HG03439 (cell line): ENCODE results near the gene NDE1.
"Not testable (repeated sequence)": the region's sequence is repeated elsewhere in the genome, so short reads cannot be mapped to it uniquely, and the experiment has no call there.

ENCODE experiments used
- ATAC-seq: cut with Tn5 transposase; IDR thresholded peaks from one replicate; pipeline ENCODE4 v1.9.1; 2021; ENCODE audit warnings: mild to moderate bottlenecking, moderate library complexity; ENCODE audit not compliant: unreplicated experiment

Gene NDE1

DNA sequence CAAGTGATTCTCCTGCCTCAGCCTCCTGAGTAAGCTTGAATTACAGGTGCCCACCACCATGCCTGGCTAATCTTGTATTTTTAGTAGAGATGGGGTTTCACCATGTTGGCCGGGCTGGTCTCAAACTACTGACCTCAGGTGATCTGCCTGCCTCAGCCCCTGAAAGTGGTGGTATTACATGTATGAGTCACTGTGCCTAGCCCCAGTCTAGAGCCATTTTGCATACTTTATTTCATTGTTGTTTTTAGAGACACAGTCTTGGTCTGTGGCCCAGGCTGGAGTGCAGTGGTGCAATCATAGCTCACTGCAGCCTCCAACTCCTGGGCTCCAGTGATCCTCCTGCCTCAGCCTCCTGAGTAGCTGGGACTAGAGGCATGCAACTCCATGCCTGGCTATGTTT is 42.5 kb downstream of the NDE1 start:
- ATAC-seq: not testable (repeated sequence)

DNA sequence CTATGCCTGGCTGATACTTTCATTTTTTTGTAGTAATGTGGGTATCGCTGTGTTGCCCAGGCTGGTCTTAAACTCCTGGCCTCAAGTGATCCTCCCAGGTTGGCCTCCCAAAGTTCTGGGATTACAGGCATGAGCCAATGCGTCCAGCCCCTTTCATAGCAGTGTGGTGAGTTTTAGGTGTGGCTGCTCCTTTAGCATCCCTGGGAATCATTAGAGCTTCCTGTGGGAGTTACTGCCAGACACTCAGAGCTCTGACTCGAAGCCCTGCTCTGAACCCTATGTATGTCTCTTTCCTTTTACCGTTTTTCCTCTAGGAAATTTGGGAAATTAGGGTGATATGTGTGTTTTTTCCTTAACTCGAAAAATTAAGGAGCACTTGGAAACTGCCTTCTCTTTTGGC is 44.5 kb downstream of the NDE1 start:
- ATAC-seq: no peak

DNA sequence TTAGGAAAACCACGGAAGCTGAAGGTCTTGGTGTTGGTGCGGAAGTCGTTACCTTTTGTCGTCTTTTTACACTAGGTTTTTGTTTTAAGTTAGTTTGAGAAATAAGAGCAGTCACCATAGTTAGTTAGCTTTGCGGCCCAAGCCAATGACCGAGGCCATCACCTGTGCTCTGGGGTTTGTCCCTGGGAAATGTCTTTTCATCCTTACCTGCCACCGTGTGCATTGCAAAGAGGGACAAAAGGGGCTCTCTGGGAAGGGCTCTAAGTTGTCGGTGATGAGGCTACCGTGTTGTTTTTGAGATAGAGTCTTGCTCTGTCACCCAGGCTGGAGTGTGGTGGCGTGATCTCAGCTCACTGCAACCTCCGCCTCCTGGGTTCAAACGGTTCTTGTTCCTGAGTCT is 49.8 kb downstream of the NDE1 start:
- ATAC-seq: no peak

DNA sequence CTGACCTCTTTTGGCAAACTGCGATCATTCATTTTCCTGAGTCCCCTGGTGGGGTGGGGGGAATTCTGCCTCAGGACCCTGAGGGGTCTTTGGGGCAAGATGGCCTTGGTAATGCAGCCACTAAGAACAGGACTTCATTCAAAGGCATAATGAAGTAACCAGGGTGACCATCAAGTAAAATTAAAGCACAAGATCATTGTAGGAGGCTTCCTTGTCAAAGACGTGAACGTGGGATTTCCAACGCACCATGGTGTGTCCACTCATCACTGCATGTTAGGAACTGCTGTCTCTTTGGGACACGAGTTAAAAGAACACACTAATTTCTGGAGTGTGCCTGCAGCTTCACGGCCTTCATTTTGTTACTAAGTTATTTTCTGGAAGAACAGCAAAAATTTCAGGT is 51.3 kb downstream of the NDE1 start:
- ATAC-seq: no peak

DNA sequence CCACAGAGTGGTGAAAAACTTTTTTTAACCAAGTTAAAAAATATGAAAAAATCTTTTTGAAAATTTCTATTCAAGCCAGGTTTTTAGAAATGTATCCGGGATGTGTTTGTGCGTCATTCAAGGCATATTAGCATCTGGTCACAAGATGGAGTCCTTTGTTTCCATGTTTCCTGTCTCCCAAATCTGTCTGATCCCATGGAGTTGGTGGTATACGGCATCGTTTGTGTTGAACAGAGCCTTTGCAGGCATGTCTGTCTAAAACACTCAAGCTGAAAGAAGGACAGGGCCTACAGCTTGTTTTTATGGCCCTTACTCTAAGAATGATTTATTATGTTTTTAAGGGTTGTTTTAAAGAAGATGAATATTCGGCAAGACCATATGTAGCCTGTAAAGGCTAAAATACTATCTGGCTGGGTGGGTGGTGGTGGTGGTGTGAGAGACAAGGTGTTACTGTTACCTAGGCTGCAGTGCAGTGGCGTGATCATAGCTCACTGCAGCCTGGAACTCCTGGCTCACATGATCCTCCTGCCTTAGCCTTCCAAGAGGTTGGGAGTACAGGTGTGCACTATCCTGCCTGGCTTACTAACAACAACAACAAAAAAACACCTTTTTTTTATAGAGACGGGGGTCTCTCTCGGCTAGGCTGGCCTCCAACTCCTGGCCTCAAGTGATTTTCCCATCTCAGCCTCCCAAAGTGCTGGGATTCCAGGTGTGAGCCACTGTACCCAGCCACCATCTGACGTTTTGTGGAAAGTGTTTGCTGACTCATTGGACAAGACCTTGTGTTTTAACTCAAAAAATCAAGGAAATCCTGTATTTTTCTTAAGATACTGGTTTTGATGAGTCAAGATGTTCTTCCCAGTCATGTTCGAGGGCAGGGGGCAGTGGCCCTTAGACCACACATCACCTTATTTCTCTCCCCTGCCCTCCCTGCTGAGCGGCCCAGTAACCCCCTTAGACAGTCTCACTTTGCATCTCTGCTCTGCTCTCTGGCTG is 52.2 kb downstream of the NDE1 start:
- no peak for ATAC-seq

DNA sequence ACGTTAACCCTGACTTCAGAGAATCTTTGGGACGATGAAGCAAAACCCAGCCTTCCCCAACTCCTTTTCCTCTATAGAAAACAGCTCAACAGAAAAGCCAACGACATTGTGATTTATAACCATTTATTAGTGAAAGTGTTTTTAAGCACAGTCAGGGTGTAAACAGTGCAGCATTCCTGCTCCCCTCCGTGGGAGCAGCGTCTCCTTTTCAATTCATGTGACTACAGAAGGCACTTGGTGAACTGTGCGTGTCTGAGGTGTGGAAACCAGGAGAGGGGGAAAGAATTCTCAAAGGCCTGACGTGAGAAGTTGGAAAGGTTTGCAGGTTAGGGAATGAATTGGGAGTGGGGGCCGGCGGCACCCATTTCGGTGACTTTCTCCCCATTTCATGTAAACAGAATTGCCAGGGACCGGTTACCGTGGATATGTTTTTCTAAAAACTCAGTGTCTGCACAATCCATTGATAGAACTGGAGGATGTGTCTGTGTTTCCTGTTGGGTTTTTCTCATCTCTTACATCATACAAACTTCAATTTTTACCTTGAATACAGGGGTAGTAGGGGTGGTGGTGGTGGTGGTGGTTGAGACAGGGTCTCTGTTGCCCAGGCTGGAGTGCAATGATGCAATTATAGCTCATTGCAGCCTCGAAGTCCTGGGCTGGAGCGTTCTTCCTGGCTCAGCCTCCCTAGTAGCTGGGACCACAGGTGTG is 53.1 kb downstream of the NDE1 start:
- no peak for ATAC-seq

DNA sequence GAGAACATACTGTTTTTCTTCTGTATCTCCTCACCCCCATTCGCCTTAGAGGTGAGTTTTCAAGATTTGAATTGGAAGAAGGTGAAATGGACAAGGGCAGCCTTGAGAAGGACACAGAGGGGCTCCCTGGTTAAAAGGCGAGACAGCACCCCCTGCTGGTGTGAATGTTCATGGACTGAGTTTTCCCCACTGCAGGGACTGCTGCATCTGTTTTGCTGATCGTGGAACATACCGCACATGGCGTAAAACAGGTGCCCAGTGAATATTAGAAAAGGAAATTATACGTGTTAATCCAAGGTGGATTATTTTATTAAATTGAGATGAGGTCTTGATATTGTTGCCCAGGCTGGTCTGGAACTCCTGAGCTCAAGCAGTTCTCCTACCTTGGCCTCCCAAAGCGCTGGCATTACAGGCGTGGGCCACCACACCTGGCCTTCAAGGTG is 54.5 kb downstream of the NDE1 start:
- no peak for ATAC-seq

DNA sequence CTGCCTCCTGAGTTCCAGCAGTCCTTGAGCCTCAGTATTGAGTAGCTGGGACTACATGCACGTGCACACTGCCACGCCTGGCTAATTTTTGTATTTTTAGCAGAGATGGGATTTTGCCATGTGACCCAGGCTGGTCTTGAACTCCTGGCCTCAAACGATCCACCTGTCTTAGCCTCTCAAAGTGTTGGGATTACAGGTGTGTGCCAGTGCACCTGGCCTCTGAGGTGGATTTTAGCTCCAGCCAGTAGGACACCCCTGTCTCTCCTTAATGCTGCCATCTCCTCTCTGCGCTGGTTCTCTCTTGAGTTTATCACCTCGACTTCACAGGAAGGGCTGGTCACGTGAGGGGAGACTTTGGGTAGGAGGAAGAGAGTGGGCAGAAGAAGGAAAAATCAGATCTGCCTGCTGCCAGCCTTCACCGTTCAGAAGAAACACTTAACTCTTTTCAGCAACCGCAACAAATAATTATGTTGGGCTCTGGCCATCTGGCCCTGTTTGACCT is 55.1 kb downstream of the NDE1 start:
- no peak for ATAC-seq

DNA sequence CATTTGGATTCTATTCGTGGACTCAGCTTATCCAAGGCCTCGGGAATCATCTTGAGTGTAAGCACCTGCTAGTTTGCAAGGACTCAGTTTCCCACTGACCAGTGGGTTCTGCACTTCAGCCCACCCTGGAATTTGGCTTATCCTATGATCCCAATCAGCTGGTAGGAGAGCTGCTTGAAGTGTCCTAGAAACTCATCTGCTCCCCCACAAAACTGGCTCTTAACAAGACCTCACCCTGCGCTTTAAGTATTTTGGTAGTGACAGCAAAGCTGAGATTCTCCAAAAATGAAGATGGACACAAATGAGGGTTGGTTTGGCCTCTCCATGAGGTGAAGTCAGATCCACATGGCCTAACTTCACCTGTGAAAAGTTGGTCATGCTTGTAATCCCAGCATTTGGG is 57.3 kb downstream of the NDE1 start:
- ATAC-seq: no peak

DNA sequence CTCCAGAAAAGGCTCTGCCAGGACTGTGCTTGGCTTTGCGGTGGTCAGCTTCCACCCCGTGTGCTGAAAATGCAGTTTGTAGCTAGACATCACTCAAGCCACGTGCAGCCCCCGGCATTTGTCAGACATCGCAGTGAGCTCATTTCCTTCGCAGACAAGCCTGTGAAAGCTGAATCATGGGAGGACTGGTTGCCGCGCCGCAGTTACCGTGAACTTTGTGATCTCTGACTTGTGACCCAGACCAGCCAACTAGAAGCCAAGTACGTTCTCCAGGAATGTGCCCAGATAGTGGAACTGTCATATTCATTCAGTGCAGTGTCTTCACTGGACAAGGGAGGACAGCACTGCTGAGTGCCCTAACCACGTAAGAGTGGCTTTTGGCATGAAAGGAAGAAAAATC is 58.1 kb downstream of the NDE1 start:
- ATAC-seq: no peak

DNA sequence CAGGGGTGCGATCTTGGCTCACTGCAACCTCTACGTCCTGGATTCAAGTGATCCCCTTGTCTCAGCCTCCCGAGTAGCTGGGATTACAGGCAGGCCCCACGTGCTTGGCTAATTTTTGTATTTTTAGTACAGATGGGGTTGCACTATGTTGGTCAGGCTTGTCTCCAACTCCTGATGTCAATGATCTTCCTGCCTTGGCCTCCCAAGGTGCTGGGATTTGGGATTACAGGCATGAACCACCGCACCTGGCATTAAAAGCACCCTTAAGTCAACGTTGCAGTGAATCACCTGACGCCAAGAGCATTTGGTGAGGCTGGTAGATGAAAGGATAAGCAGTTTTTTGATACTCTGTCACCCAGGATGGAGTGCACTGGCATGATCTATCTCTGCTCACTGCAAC is 59.0 kb downstream of the NDE1 start:
- ATAC-seq: no peak

DNA sequence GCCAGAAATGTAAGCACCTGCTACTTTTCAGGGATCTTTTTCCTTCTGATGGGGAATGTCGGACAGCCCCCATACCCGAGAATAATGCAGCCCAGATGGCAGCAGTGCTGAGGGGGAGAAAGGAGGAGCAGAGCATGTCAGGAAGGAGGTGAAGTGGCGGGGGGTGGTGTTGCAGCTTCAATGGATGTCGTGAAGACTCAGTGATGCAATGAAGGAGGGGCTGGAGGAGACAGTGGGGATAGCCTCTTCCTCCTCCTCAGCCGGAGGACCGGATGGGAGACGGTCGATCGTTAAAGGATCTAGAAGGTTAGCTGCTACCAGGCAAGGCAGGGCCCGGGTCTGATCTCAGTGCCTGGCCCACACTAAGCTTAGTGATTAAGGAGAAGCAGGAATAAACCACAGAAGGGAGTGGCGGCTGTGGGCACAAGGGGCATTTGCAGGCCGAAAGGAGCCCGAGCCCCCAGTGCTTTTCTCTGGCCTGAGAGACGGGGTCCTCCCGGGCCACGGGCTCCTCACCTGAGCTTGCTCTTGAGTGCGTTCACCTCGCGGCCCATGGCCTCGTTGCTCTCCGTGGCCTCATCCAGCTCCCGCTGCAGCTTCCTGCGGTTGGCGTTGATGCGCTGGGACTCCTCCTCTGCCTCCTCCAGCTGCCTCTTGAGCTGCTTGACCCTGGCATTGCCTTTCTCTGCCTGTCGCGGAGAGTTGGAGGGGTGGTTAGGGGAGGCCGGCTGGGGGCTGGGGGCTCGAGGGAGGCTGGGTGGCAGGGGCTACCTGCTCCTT is 64.5 kb downstream of the NDE1 start:
- no peak for ATAC-seq

DNA sequence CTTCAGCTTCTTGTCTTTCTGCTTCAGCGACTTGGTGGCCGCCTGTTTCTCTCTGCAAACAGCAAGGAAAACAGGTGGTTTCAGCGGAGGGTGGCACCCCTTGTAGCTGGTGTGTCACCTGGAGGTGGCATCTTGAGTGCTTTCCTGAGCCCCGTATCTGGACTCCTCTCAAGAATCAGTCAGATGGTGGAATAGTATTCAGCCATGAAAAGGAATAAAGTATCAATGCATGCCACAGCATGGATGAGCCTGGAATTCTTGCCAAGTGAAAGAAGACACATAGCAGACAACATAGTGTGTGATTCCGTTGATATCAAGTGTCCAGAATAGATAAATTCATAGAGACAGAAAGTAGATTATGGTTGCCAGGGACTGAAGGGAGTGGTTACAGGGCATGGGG is 65.2 kb downstream of the NDE1 start:
- ATAC-seq: no peak

DNA sequence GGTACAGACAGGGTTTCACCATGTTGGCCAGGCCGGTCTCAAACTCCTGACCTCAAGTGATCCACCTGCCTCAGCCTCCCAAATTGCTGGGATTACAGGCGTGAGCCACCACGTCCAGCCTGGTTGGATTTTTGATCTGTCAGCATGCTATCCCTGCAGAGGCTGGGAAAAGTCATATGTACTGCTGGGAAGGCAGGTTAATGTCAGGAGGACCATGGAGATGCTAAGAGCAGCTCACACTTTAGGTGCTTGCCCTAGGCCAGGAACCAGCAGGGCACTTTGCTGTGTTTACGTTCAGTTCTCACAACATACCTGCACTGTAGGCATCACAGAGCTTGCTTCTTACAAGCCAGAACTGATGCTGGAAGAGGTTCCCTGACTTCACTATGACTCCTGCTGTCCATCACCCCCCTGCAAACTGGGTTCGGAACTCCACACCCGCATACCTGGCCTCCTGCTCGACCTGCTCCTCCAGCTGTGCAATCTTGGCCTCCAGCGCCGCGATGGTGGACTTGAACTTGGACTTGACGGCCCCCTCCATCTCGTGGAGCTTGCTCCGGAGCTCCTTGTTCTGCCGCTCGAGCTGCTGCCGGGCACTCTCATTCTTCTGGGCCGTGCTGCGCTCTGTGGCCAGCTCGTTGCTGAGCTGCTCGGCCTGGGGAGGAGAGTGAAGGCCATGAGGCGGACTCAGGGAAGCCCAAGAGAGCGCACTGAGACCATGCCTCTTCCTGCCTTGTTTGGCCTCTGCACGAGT is 66.8 kb downstream of the NDE1 start:
- ATAC-seq: no peak

DNA sequence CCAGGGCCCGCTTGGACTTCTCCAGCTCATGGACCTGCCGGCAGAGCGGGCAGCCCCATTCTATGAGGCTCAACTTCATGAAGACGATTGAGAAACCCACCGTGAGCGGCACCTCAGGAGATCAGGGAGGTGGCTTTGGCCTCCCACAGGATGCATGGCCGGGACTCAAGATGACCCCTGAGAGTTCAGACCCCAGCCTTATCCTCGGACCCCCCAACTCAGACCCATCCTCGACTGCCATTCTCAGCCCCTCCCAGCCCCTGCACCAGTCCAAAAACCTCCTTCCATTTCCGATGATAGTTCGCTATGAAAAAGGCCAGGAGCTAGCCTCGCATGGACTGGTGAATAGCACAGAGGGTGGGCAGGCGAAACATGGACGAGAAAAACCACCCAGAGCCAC is 71.0 kb downstream of the NDE1 start:
- no peak for ATAC-seq

DNA sequence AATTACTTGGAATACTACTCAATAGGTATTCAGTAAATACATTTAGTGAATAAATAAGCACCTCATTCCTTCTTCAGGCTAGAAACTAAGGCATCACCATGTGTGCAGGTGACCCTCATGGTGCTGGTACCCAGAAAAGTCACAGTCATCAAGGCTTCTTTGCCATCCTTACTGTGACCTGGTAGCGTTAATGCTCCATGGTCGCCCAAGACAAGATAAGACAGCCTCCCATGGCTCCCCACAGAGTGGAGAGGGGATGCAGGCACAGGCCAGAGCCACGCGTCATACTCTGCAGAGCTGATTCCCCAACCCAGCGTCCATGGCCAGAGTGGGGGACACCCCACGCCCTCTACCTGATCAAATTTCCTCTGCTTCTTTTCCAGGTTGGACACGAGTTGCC is 73.8 kb downstream of the NDE1 start:
- no peak for ATAC-seq

DNA sequence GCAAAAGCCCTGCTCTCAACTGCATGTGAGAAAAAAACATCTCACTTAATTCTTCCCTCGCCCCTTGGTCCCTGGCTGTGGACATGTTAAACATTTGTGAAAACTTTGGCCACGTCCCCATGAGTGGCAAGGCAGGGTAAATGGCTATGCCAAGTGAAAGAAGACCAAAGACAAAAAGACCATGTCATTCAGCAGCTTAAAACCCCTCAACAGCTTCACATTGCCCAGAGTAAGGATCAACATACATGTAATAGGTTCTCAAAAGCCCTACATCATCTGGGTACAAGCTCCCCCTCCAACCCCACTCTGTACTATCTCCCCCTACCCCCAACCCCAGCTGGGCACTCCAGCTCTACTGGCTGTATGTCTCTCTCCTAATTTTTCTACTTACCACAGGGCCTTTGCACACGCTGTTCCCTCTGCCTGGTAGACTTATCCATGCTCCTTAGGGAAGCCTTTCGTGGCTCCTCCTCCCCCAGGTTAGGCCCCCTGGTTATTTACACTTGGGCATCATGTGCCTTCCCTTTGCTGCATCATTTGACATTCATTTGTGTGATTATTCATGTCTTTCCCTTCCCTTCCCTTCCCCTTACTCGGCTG is 75.7 kb downstream of the NDE1 start:
- no peak for ATAC-seq

DNA sequence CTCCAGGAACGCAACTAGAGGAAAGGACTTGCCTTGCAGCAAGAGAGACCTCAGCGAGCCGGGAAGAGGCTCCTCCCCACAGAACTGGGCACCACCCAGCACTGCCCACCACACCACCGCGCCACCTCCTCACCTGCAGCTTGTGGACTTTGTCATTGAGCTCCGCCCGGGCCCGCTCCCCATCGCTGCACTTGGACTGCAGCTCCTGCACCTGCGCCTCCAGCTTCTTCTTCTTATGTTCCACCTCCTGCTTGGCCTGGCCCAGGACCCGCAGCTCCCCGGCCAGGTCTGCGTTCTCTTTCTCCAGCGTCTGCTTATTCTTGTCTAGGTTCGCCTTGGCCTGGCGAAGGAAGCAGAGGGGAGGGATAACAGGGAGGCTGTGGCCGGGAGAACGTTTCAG is 76.7 kb downstream of the NDE1 start:
- ATAC-seq: no peak

DNA sequence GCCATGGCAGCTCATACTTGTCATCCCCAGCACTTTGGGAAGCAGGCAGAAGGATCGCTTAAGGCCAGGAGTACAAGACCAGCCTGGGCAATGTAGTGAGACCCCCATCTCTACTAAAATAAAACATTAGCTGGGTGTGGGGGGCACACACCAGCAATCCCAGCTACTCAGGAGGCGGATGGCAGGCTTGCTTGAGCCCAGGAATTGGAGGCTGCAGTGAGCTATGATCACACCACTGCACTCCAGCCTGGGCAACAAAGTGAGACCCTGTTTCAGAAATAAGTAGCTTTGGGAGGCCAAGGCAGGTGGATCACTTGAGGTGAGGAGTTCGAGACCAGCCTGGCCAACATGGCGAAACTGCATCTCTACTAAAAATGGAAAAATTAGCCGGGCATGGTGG is 77.7 kb downstream of the NDE1 start:
- not testable (repeated sequence) for ATAC-seq

DNA sequence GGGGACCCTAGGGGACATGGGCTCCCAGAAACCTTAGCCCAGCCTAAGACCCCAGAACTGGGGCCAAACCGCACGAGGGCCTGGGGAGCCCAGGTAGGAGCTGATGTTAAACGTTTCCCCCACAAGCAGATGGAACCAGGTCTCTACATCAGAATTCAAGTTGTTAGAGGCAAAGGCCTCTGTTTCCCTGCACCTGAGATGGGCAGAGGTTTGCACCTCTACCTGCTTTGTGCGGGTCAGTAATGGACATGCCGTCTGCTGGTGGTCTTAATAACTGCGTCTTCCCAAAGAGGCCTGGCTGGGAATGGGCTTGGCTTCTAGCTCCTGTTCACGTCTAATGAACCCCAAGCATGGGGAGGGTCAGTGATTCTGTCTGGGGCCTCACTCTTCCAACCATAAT is 79.1 kb downstream of the NDE1 start:
- no peak for ATAC-seq
